Measurements from ENCODE around the gene ESCO1.

ESCO1 gene

GRCh38 chr18:21490748-21491147, 109.8 kb downstream of the ESCO1 start:
- DNase-seq (ENCODE audit: extremely low read depth in 1 of 2, low read depth in 1 of 2) = no peak

DNA sequence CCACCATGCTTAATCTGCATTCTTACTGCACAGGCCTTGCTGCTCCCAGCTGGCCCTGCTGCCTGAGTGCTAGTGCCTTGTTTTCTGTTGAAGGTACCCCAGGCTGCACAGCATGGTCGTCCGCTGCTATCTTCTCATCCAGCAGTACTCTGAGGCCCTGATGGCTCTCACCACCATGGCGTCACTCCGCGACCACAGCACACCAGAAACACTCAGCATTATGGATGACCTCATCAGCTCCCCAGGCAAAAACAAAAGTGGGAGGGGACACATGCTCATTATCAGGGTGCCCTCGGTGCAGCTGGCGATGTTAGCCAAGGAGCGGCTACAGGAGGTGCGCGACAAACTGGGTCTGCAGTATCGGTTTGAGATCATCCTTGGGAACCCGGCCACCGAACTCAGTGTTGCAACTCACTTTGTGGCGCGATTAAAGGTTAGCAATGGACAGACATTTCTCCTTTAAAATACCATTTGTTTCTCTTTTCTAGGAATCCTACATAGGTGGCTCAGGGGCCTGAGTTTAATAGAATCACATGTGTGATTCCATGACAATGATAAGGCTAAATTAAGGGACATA, 110.5 kb downstream of the ESCO1 start:
- no peak for DNase-seq (ENCODE audit: extremely low read depth in 1 of 2, low read depth in 1 of 2)

DNA sequence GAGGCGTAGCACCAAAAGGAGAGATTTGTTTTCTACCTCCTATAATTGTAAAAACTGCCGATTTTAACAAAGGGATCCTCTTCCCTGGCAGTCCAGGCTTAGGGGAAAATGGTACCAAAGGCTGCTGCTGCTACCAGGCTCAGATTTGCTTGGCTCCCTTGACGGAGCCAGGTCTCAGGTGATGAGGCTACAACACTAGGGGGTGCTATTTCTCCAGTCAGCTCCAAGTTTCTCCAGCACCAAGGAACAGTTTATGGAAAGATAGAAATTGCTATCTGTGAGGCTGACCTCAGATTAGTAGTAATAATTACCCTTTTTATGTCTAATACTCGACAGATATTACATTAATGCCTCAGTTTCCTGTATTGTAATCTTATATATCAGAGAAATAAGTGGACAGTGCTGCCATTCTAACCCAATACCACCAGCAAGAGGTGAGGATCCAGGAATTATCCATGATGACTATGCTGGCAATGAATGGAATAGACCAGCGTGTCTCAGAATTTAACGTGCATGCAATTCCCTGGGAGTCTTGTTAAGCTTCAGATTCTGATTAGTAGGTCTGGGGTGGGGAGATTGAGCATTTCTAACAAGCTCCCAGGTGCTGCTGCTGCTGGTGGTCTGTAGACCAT, 111.3 kb downstream of the ESCO1 start:
- no peak for DNase-seq (ENCODE audit: extremely low read depth in 1 of 2, low read depth in 1 of 2)

GRCh38 chr18:21486905-21487437, 113.5 kb downstream of the ESCO1 start:
- no peak for DNase-seq (ENCODE audit: extremely low read depth in 1 of 2, low read depth in 1 of 2)

DNA sequence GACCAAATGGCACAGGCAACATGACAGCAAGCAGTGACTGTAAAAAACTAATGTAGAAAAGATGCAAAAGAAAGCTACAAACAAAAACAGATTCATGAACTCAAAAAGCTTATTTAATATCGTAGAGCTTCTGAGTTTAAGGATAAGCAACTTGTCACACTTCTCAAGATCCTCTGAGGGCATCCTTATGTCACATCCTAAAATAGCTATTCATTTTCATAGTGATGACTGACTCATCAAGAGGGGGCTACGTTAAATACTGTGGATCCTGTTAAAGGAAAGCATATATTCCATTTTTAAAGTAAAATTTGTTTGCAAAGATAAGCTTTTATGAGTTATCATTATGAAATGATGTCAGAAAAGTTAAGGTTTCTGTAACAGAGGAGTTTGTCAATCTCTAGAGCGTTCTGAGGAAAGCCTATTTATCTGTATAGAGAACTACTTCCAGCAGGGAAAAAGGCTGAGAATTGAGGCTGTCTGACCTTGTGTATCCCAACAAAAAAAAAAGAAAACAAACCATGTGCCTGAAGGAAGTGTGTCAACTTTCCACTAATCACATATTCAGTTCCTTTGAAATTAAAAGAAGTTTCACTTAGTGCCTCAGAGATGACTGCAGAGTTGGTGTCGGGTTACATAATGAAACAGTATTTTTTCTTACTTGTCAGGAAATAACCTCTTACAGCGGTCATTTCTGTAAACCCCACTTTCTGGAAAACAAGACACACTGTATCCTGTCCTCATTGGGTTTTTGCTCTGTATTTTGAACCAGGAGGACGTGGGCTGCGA, 115.5 kb downstream of the ESCO1 start:
- DNase-seq (ENCODE audit: extremely low read depth in 1 of 2, low read depth in 1 of 2) = no peak

GRCh38 chr18:21483051-21483450, 117.5 kb downstream of the ESCO1 start:
- DNase-seq (ENCODE audit: extremely low read depth in 1 of 2, low read depth in 1 of 2) = no peak

DNA sequence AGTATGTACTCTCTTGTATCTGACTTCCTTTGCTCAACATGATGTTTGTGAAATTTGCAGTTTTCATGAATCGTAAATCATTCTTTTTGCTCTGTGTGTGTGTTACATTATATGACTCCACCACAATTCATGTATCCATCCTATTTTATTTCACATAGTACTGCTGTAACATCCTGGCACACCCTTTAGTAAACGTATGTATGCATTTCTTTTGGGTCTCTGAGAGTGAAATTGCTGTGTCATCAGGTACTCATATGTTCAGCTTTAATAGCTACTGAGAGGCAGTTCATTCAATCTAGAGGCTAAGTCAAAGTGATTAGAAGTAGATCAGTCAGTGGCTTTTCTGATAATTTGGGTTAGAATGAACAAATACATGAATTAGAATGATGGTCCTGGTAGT, 118.8 kb downstream of the ESCO1 start:
- DNase-seq (ENCODE audit: extremely low read depth in 1 of 2, low read depth in 1 of 2) = no peak

GRCh38 chr18:21479721-21480120, 120.8 kb downstream of the ESCO1 start:
- no peak for DNase-seq (ENCODE audit: extremely low read depth in 1 of 2, low read depth in 1 of 2)
